Keratinocyte (primary cell): ENCODE results near the gene SRPK2. TPM values are rescaled to one million over a fixed set of nuclear protein-coding genes. Genes with fewer than 3 reads are reported as not detected.

Experiments
- DNase-seq: peaks from one replicate; pipeline ENCODE4 v3.0.0-alpha.2; 2011; ENCODE audit warnings: low read depth, missing footprints, low spot score
- FAIRE-seq: peaks from 2 replicates; lab custom pipeline; 2011; peaks lifted over from hg19 to GRCh38; lab: Jason Lieb, UNC
- H2AFZ ChIP-seq: 2 replicates; pipeline ENCODE4 v1.6.0; 2012; ENCODE audit warnings: low read length, control low read depth, inconsistent platforms; ENCODE audit not compliant: control insufficient read depth
- H3K27ac ChIP-seq: 2 replicates; pipeline ENCODE4 v1.5.1; 2011; ENCODE audit warnings: low read length; ENCODE audit not compliant: control insufficient read depth, insufficient read depth
- H3K27me3 ChIP-seq: 3 replicates; pipeline ENCODE4 v1.6.0; 2011; ENCODE audit warnings: low read length; ENCODE audit not compliant: control insufficient read depth, insufficient read depth; ENCODE audit errors: extremely low read depth
- H3K36me3 ChIP-seq, 2 experiments: 2 replicates in 1 of 2; 3 replicates in 1 of 2; pipeline ENCODE4 v1.5.1; 2011; ENCODE audit warnings: low read length in 2 of 2, mild to moderate bottlenecking in 1 of 2; ENCODE audit not compliant: control insufficient read depth in 2 of 2, insufficient read depth in 2 of 2; ENCODE audit errors: extremely low read depth in 1 of 2
- H3K4me1 ChIP-seq: 3 replicates; pipeline ENCODE4 v1.5.1; 2011; ENCODE audit warnings: low read length; ENCODE audit not compliant: control insufficient read depth, insufficient read depth; ENCODE audit errors: extremely low read depth
- H3K4me2 ChIP-seq: 3 replicates; pipeline ENCODE4 v1.6.0; 2011; ENCODE audit warnings: low read depth, low read length; ENCODE audit not compliant: control insufficient read depth, insufficient read depth; ENCODE audit errors: extremely low read depth
- H3K4me3 ChIP-seq, 3 experiments: fragments of 200-600 bp in 1 of 3; sonication (generic) in 1 of 3; 2 replicates in 2 of 3; 3 replicates in 1 of 3; pipeline ENCODE4 v1.5.1; 2011 to 2016; ENCODE audit warnings: low read length in 3 of 3, mild to moderate bottlenecking in 3 of 3, control low read depth in 2 of 3, inconsistent platforms in 1 of 3, low read depth in 1 of 3, mixed read lengths in 1 of 3, mixed run types in 1 of 3, moderate library complexity in 1 of 3; ENCODE audit not compliant: control insufficient read depth in 2 of 3, insufficient read depth in 2 of 3; ENCODE audit errors: extremely low read depth in 1 of 3
- H3K79me2 ChIP-seq: 2 replicates; pipeline ENCODE4 v1.6.0; 2012; ENCODE audit warnings: low read length; ENCODE audit not compliant: control insufficient read depth, insufficient read depth
- H3K9ac ChIP-seq: 3 replicates; pipeline ENCODE4 v1.6.0; 2011; ENCODE audit warnings: low read length; ENCODE audit not compliant: control insufficient read depth, insufficient read depth; ENCODE audit errors: extremely low read depth
- H3K9me1 ChIP-seq: 3 replicates; pipeline ENCODE4 v1.6.0; 2011; ENCODE audit warnings: low read length; ENCODE audit not compliant: control insufficient read depth, insufficient read depth; ENCODE audit errors: extremely low read depth
- H3K9me3 ChIP-seq: 2 replicates; pipeline ENCODE4 v1.5.1; 2012; ENCODE audit warnings: low read depth, low read length; ENCODE audit not compliant: control insufficient read depth
- H4K20me1 ChIP-seq: 3 replicates; pipeline ENCODE4 v1.6.0; 2011; ENCODE audit warnings: low read length; ENCODE audit not compliant: control insufficient read depth, insufficient read depth; ENCODE audit errors: extremely low read depth
- CTCF ChIP-seq, 3 experiments: IDR thresholded peaks in 1 of 3; conservative IDR thresholded peaks in 1 of 3; optimal IDR thresholded peaks in 1 of 3; 2 replicates in 2 of 3; 3 replicates in 1 of 3; pipeline versions ENCODE3 to v1.5.1; 2011; ENCODE audit warnings: low read length in 3 of 3, mild to moderate bottlenecking in 3 of 3, moderate library complexity in 2 of 3, control low read depth in 1 of 3, inconsistent platforms in 1 of 3; ENCODE audit not compliant: insufficient read depth in 2 of 3; ENCODE audit errors: extremely low read depth in 1 of 3
- EZH2 ChIP-seq: IDR thresholded peaks from one replicate; pipeline ENCODE4 v1.6.1; 2012; ENCODE audit warnings: inconsistent platforms, mild to moderate bottlenecking, low read length, moderate library complexity
- dilution Hi-C: fragments of 300-500 bp; cut with MboI; formaldehyde crosslinking; loops from one replicate; pipeline ENCODE4 v1.7.0; 2020; ENCODE audit warnings: low sequenced_read_pairs; ENCODE audit not compliant: extremely low pct_ligation_motif_present
- polyA plus RNA-seq, 5 experiments: library from polyadenylated mRNA; depleted of rRNA in 3 of 5; stranded (reverse) in 3 of 5; stranded (forward) in 1 of 5; unstranded in 1 of 5; fragments of >200 nt; gene quantifications; 1 replicate in 1 of 5; 2 replicates in 3 of 5; 3 replicates in 1 of 5; pipeline versions ENCODE4 v1.2.1 to v1.2.3, GENCODE V29; 2011 to 2012; ENCODE audit warnings: missing spikeins in 2 of 5, low read depth in 1 of 5, low replicate concordance in 1 of 5

The SRPK2 gene
- polyA plus RNA-seq, 1 donor (not counting 4 experiments of a cell fraction or from before 2014, with no cell fraction given): 40.2 TPM

GRCh38 chr7:105250706-105251105, 138.0 kb downstream of the SRPK2 start:
- FAIRE-seq: no peak

DNA sequence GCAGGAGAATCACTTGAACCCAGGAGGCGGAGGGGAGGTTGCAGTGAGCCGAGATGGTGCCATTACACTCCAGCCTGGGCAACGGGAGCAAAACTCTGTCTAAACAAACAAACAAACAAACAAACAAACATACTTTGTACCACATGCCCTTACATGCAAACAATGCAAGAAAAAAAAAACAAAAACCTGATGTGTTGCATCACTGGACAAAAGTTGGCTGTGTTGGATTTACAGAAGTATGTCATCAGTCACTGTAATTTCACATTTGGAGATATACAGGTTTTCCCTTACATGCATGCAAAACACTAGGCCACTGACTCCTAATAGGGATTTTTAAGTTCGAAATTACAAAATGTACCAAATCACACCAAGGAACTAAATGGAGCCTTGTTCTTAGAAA, 138.5 kb downstream of the SRPK2 start:
- no peak overlapping the region for H3K27ac ChIP-seq
- no peaks in the 10 kb centered on the region for H3K9me1 ChIP-seq
- no peak overlapping the region for H3K4me2 ChIP-seq
- dilution Hi-C loops: no loop called here
- no peak overlapping the region for H3K9ac ChIP-seq
- peaks cover 0 to 1% of the 10 kb centered on the region in 2 experiments for H3K36me3 ChIP-seq
- H3K79me2 ChIP-seq: peaks cover 64% of the 10 kb centered on the region
- no peaks in the 10 kb centered on the region for H3K27me3 ChIP-seq
- DNase-seq: no peak
- H2AFZ ChIP-seq: no peak overlapping the region
- H3K4me3 ChIP-seq: no peak overlapping the region
- H3K4me1 ChIP-seq: no peaks in the 10 kb centered on the region
- no peaks in the 10 kb centered on the region for H4K20me1 ChIP-seq
- no peaks in the 10 kb centered on the region for H3K9me3 ChIP-seq
- FAIRE-seq: no peak
- TF ChIP-seq CTCF (optimal IDR thresholded peaks at IDR 0.05 in 1 of 3, IDR thresholded peaks at IDR 0.05 in 1 of 3, conservative IDR thresholded peaks at IDR 0.05 in 1 of 3; ENCODE audit: extremely low read depth in 1 of 3, insufficient read depth in 2 of 3, low read length in 3 of 3): no peak

More at GRCh38 chr7:105250706-105251105, 138.0 kb downstream of the SRPK2 start:
- Histone ChIP-seq H3K4me2 (no peak overlapping the region), H3K9me1 (no peaks in the 10 kb centered on the region), H3K27me3 (no peaks in the 10 kb centered on the region), H4K20me1 (no peaks in the 10 kb centered on the region), H3K9ac (no peak overlapping the region), H3K79me2 (peaks cover 64% of the 10 kb centered on the region), H3K9me3 (no peaks in the 10 kb centered on the region), H3K4me3 (no peak overlapping the region), H3K36me3 (no peaks in the 10 kb centered on the region), H3K27ac (no peak overlapping the region), H2AFZ (no peak overlapping the region), H3K4me1 (no peaks in the 10 kb centered on the region)
- TF ChIP-seq CTCF (optimal IDR thresholded peaks at IDR 0.05 in 1 of 3, IDR thresholded peaks at IDR 0.05 in 1 of 3, conservative IDR thresholded peaks at IDR 0.05 in 1 of 3; ENCODE audit: extremely low read depth in 1 of 3, insufficient read depth in 2 of 3, low read length in 3 of 3) (no peak), EZH2 (no peak)
- dilution Hi-C loops: no loop called here
- no peak for DNase-seq
